Keratinocyte (primary cell): ENCODE data around the gene WFS1. TPM values are rescaled to one million over a fixed set of nuclear protein-coding genes. Genes with fewer than 3 reads are reported as not detected.

Experiments used
- DNase-seq: peaks from one replicate; pipeline ENCODE4 v3.0.0-alpha.2; 2011; ENCODE audit warnings: low read depth, missing footprints, low spot score
- FAIRE-seq: peaks from 2 replicates; lab custom pipeline; 2011; peaks lifted over from hg19 to GRCh38; lab: Jason Lieb, UNC
- H2AFZ ChIP-seq: 2 replicates; pipeline ENCODE4 v1.6.0; 2012; ENCODE audit warnings: low read length, control low read depth, inconsistent platforms; ENCODE audit not compliant: control insufficient read depth
- H3K27ac ChIP-seq: 2 replicates; pipeline ENCODE4 v1.5.1; 2011; ENCODE audit warnings: low read length; ENCODE audit not compliant: control insufficient read depth, insufficient read depth
- H3K27me3 ChIP-seq: 3 replicates; pipeline ENCODE4 v1.6.0; 2011; ENCODE audit warnings: low read length; ENCODE audit not compliant: control insufficient read depth, insufficient read depth; ENCODE audit errors: extremely low read depth
- H3K36me3 ChIP-seq, 2 experiments: 2 replicates in 1 of 2; 3 replicates in 1 of 2; pipeline ENCODE4 v1.5.1; 2011; ENCODE audit warnings: low read length in 2 of 2, mild to moderate bottlenecking in 1 of 2; ENCODE audit not compliant: control insufficient read depth in 2 of 2, insufficient read depth in 2 of 2; ENCODE audit errors: extremely low read depth in 1 of 2
- H3K4me1 ChIP-seq: 3 replicates; pipeline ENCODE4 v1.5.1; 2011; ENCODE audit warnings: low read length; ENCODE audit not compliant: control insufficient read depth, insufficient read depth; ENCODE audit errors: extremely low read depth
- H3K4me2 ChIP-seq: 3 replicates; pipeline ENCODE4 v1.6.0; 2011; ENCODE audit warnings: low read depth, low read length; ENCODE audit not compliant: control insufficient read depth, insufficient read depth; ENCODE audit errors: extremely low read depth
- H3K4me3 ChIP-seq, 3 experiments: fragments of 200-600 bp in 1 of 3; sonication (generic) in 1 of 3; 2 replicates in 2 of 3; 3 replicates in 1 of 3; pipeline ENCODE4 v1.5.1; 2011 to 2016; ENCODE audit warnings: low read length in 3 of 3, mild to moderate bottlenecking in 3 of 3, control low read depth in 2 of 3, inconsistent platforms in 1 of 3, low read depth in 1 of 3, mixed read lengths in 1 of 3, mixed run types in 1 of 3, moderate library complexity in 1 of 3; ENCODE audit not compliant: control insufficient read depth in 2 of 3, insufficient read depth in 2 of 3; ENCODE audit errors: extremely low read depth in 1 of 3
- H3K79me2 ChIP-seq: 2 replicates; pipeline ENCODE4 v1.6.0; 2012; ENCODE audit warnings: low read length; ENCODE audit not compliant: control insufficient read depth, insufficient read depth
- H3K9ac ChIP-seq: 3 replicates; pipeline ENCODE4 v1.6.0; 2011; ENCODE audit warnings: low read length; ENCODE audit not compliant: control insufficient read depth, insufficient read depth; ENCODE audit errors: extremely low read depth
- H3K9me1 ChIP-seq: 3 replicates; pipeline ENCODE4 v1.6.0; 2011; ENCODE audit warnings: low read length; ENCODE audit not compliant: control insufficient read depth, insufficient read depth; ENCODE audit errors: extremely low read depth
- H3K9me3 ChIP-seq: 2 replicates; pipeline ENCODE4 v1.5.1; 2012; ENCODE audit warnings: low read depth, low read length; ENCODE audit not compliant: control insufficient read depth
- H4K20me1 ChIP-seq: 3 replicates; pipeline ENCODE4 v1.6.0; 2011; ENCODE audit warnings: low read length; ENCODE audit not compliant: control insufficient read depth, insufficient read depth; ENCODE audit errors: extremely low read depth
- EZH2 ChIP-seq: IDR thresholded peaks from one replicate; pipeline ENCODE4 v1.6.1; 2012; ENCODE audit warnings: inconsistent platforms, mild to moderate bottlenecking, low read length, moderate library complexity
- dilution Hi-C: fragments of 300-500 bp; cut with MboI; formaldehyde crosslinking; loops from one replicate; pipeline ENCODE4 v1.7.0; 2020; ENCODE audit warnings: low sequenced_read_pairs; ENCODE audit not compliant: extremely low pct_ligation_motif_present
- polyA plus RNA-seq, 5 experiments: library from polyadenylated mRNA; depleted of rRNA in 3 of 5; stranded (reverse) in 3 of 5; stranded (forward) in 1 of 5; unstranded in 1 of 5; fragments of >200 nt; gene quantifications; 1 replicate in 1 of 5; 2 replicates in 3 of 5; 3 replicates in 1 of 5; pipeline versions ENCODE4 v1.2.1 to v1.2.3, GENCODE V29; 2011 to 2012; ENCODE audit warnings: missing spikeins in 2 of 5, low read depth in 1 of 5, low replicate concordance in 1 of 5
- TF ChIP-seq, protein P1 (sequence below), 3 experiments: IDR thresholded peaks in 1 of 3; conservative IDR thresholded peaks in 1 of 3; optimal IDR thresholded peaks in 1 of 3; 2 replicates in 2 of 3; 3 replicates in 1 of 3; pipeline versions ENCODE3 to v1.5.1; 2011; ENCODE audit warnings: low read length in 3 of 3, mild to moderate bottlenecking in 3 of 3, moderate library complexity in 2 of 3, control low read depth in 1 of 3, inconsistent platforms in 1 of 3; ENCODE audit not compliant: insufficient read depth in 2 of 3; ENCODE audit errors: extremely low read depth in 1 of 3

WFS1 gene
- polyA plus RNA-seq, 1 donor (not counting 4 experiments of a cell fraction or from before 2014, with no cell fraction given): 7.0 TPM

DNA sequence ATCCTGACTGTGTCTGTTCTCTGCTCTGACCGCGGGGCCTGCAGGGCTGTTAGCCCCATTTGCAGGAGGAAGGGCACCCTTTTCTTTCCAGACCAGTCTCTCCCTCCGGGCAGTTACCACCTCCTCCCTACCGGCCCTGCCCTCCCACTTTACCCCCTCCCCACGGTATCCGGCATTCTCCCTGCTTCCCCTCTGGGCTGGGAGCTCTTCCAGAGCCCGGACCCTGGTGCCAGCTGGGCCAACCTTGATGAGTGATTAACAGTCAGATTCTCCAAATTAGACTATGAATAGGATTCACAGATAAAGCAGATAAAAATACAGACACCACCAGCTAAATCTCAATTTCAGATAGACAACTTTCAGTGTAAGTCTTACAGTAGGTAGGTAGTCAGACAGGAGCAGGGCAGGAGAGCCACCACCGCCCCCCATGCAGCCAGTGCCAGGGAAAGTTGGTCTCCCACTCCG lies 23.4 kb upstream of the WFS1 start:
- Histone ChIP-seq H3K4me2 (no peak overlapping the region), H3K4me3 (no peak overlapping the region), H3K4me1 (no peaks in the 10 kb centered on the region), H3K27ac (no peak overlapping the region), H2AFZ (no peak overlapping the region), H3K27me3 (peaks cover 23% of the 10 kb centered on the region), H3K9me3 (peaks cover 18% of the 10 kb centered on the region), H3K9me1 (no peaks in the 10 kb centered on the region), H4K20me1 (no peaks in the 10 kb centered on the region), H3K9ac (no peak overlapping the region), H3K79me2 (no peaks in the 10 kb centered on the region), H3K36me3 (no peaks in the 10 kb centered on the region)
- dilution Hi-C loops: no loop called here
- TF ChIP-seq EZH2: no peak
- TF ChIP-seq, protein P1, sequence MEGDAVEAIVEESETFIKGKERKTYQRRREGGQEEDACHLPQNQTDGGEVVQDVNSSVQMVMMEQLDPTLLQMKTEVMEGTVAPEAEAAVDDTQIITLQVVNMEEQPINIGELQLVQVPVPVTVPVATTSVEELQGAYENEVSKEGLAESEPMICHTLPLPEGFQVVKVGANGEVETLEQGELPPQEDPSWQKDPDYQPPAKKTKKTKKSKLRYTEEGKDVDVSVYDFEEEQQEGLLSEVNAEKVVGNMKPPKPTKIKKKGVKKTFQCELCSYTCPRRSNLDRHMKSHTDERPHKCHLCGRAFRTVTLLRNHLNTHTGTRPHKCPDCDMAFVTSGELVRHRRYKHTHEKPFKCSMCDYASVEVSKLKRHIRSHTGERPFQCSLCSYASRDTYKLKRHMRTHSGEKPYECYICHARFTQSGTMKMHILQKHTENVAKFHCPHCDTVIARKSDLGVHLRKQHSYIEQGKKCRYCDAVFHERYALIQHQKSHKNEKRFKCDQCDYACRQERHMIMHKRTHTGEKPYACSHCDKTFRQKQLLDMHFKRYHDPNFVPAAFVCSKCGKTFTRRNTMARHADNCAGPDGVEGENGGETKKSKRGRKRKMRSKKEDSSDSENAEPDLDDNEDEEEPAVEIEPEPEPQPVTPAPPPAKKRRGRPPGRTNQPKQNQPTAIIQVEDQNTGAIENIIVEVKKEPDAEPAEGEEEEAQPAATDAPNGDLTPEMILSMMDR (optimal IDR thresholded peaks at IDR 0.05 in 1 of 3, IDR thresholded peaks at IDR 0.05 in 1 of 3, conservative IDR thresholded peaks at IDR 0.05 in 1 of 3; ENCODE audit: extremely low read depth in 1 of 3, insufficient read depth in 2 of 3, low read length in 3 of 3): no peak
- FAIRE-seq (no peak), DNase-seq (no peak)

DNA sequence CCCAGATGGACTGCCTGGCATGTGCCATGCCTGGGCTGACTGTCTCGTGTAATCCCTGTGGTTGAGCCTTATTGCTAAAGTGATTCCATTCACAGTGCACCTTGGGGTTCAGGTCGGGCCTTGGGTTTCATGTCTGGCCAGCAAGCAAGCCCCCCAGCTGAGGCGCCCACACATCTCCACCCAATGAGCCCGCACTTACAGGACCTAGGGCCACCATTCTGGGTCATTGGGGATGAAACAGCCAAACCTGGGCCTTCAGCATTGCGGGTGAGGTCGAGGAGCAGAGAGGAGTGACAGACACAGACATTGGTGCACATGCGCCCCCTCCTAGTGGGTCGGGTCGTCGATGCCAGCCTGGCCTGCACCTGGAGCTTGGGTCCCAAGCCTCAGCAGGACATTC lies 21.3 kb upstream of the WFS1 start:
- TF ChIP-seq, protein P1 (optimal IDR thresholded peaks at IDR 0.05 in 1 of 3, IDR thresholded peaks at IDR 0.05 in 1 of 3, conservative IDR thresholded peaks at IDR 0.05 in 1 of 3; ENCODE audit: extremely low read depth in 1 of 3, insufficient read depth in 2 of 3, low read length in 3 of 3): no peak
- FAIRE-seq: no peak
- Histone ChIP-seq H3K27ac (no peak overlapping the region), H3K4me3 (no peak overlapping the region), H3K9ac (no peak overlapping the region), H4K20me1 (no peaks in the 10 kb centered on the region), H2AFZ (no peak overlapping the region), H3K27me3 (peaks cover 23% of the 10 kb centered on the region), H3K36me3 (no peaks in the 10 kb centered on the region), H3K79me2 (no peaks in the 10 kb centered on the region), H3K4me1 (no peaks in the 10 kb centered on the region), H3K4me2 (no peak overlapping the region), H3K9me3 (peaks cover 18% of the 10 kb centered on the region), H3K9me1 (no peaks in the 10 kb centered on the region)
- dilution Hi-C loops: no loop called here
- no peak for DNase-seq
